ENCODE measurements around the gene HAVCR2. TPM values are rescaled to one million over a fixed set of nuclear protein-coding genes. Genes with fewer than 3 reads are reported as not detected.

HAVCR2 gene
- total and polyA plus RNA-seq, 2 of the 13 experiments (the other 11 are each of a cell fraction or from before 2014, with no cell fraction given), result 0.07 to 0.16 TPM

GRCh38 chr5:157088342-157088990, 20.4 kb downstream of the HAVCR2 start:
- no TSS peak for BruUV-seq (replicated peaks)
- no peak for DNase-seq (ENCODE audit: low spot score)
- ATAC-seq, result no peak
- H3K4me2 ChIP-seq (ENCODE audit: low read depth, low read length), result no peak overlapping the region
- POLR2A ChIA-PET, result no interaction called here
- no peak overlapping the region for H3K4me3 ChIP-seq (replicated peaks in 1 of 3; ENCODE audit: insufficient read depth in 1 of 3, low read depth in 2 of 3, low read length in 3 of 3)
- in situ Hi-C loops (cut with HindIII; ENCODE audit: extremely low pct_ligation_motif_present, low pct_unique_long_range_greater_than_20kb) (no loop called here), intact Hi-C loops (cut with micrococcal nuclease; ENCODE audit: unreplicated experiment) (no loop called here)
- H3K9me3 ChIP-seq (ENCODE audit: low read length), result no peaks in the 10 kb centered on the region
- H3K36me3 ChIP-seq (replicated peaks in 1 of 2; ENCODE audit: control insufficient read depth in 1 of 2, insufficient read depth in 2 of 2, low read length in 2 of 2), result no peaks in the 10 kb centered on the region
- no peaks in the 10 kb centered on the region for H4K20me1 ChIP-seq (ENCODE audit: insufficient read depth, low read length)
- TF ChIP-seq ZNF230 (CRISPR knock-in tag; IDR thresholded peaks at IDR 0.05) (no peak), RORA (CRISPR knock-in tag; IDR thresholded peaks at IDR 0.05) (no peak), HCFC1 (IDR thresholded peaks at IDR 0.05; ENCODE audit: low read depth, low read length) (no peak), SMARCC2 (IDR thresholded peaks at IDR 0.05) (no peak), TBL1XR1 (IDR thresholded peaks at IDR 0.05; ENCODE audit: borderline replicate concordance, low read length, partially characterized antibody) (no peak), HIC2 (CRISPR knock-in tag; IDR thresholded peaks at IDR 0.05; ENCODE audit: low read depth) (no peak)
- H3K4me1 ChIP-seq (ENCODE audit: insufficient read depth, low read length), result peaks cover 28% of the 10 kb centered on the region
- H3K27me3 ChIP-seq (ENCODE audit: control insufficient read depth in 1 of 2, insufficient read depth in 2 of 2, low read length in 2 of 2), result no peaks in the 10 kb centered on the region
- no peak overlapping the region for H3K9ac ChIP-seq (ENCODE audit: insufficient read depth, low read depth, low read length)
- WGBS (ENCODE audit: low lambda C conversion rate), result 30% methylated on average over 3 of the region's 3 CpGs
- H3K27ac ChIP-seq (ENCODE audit: extremely low read length, insufficient read depth, low read length), result no peak overlapping the region
- no peak overlapping the region for H2AFZ ChIP-seq (ENCODE audit: low read length)
- no peaks in the 10 kb centered on the region for H3K79me2 ChIP-seq (ENCODE audit: insufficient read depth, low read length)
- CTCF ChIA-PET (ENCODE audit: low intra/inter-chr PET ratio, low total read pairs), result no interaction called here
- FAIRE-seq, result no peak

GRCh38 chr5:157086751-157087359, 22.0 kb downstream of the HAVCR2 start:
- ChIA-PET CTCF (ENCODE audit: low intra/inter-chr PET ratio, low total read pairs) (no interaction called here), POLR2A (no interaction called here)
- TF ChIP-seq U2AF1 (optimal IDR thresholded peaks at IDR 0.05; ENCODE audit: low read depth, low read length) (no peak), MAFF (IDR thresholded peaks at IDR 0.05; ENCODE audit: low read depth, low read length) (peak; percentile 57), MAFK (conservative IDR thresholded peaks at IDR 0.05 in 1 of 2, IDR thresholded peaks at IDR 0.05 in 1 of 2; ENCODE audit: low read length in 2 of 2) (peak; percentile 63 to 66), RBM39 (IDR thresholded peaks at IDR 0.05; ENCODE audit: low read depth, low read length, poor library complexity, severe bottlenecking) (no peak)
- no peaks in the 10 kb centered on the region for H3K9me3 ChIP-seq (ENCODE audit: low read length)
- H3K27ac ChIP-seq (ENCODE audit: extremely low read length, insufficient read depth, low read length), result no peak overlapping the region
- H3K4me2 ChIP-seq (ENCODE audit: low read depth, low read length), result no peak overlapping the region
- no peaks in the 10 kb centered on the region for H3K79me2 ChIP-seq (ENCODE audit: insufficient read depth, low read length)
- DNase-seq (ENCODE audit: low spot score), result no peak
- H3K4me3 ChIP-seq (replicated peaks in 1 of 3; ENCODE audit: insufficient read depth in 1 of 3, low read depth in 2 of 3, low read length in 3 of 3), result no peak overlapping the region
- peaks cover 27% of the 10 kb centered on the region for H3K4me1 ChIP-seq (ENCODE audit: insufficient read depth, low read length)
- no peak overlapping the region for H2AFZ ChIP-seq (ENCODE audit: low read length)
- no peaks in the 10 kb centered on the region for H4K20me1 ChIP-seq (ENCODE audit: insufficient read depth, low read length)
- in situ Hi-C loops (cut with HindIII; ENCODE audit: extremely low pct_ligation_motif_present, low pct_unique_long_range_greater_than_20kb) (no loop called here), intact Hi-C loops (cut with micrococcal nuclease; ENCODE audit: unreplicated experiment) (no loop called here)
- 63% methylated on average over 8 of the region's 8 CpGs for WGBS (ENCODE audit: low lambda C conversion rate)
- H3K36me3 ChIP-seq (replicated peaks in 1 of 2; ENCODE audit: control insufficient read depth in 1 of 2, insufficient read depth in 2 of 2, low read length in 2 of 2), result no peaks in the 10 kb centered on the region
- ATAC-seq, result no peak
- H3K9ac ChIP-seq (ENCODE audit: insufficient read depth, low read depth, low read length), result no peak overlapping the region
- BruUV-seq (replicated peaks), result no TSS peak
- no peak for FAIRE-seq
- H3K27me3 ChIP-seq (ENCODE audit: control insufficient read depth in 1 of 2, insufficient read depth in 2 of 2, low read length in 2 of 2), result no peaks in the 10 kb centered on the region

Data from HepG2 (cell line).